Caki2 (cell line): ENCODE data around the gene ELMO1. TPM values are rescaled to one million over a fixed set of nuclear protein-coding genes. Genes with fewer than 3 reads are reported as not detected.

Experiments
- DNase-seq: peaks from one replicate; pipeline ENCODE4 v3.0.0-alpha.2; 2015; ENCODE audit warnings: low read depth
- in situ Hi-C: cut with HindIII; loops from 2 replicates; pipeline ENCODE4 v1.10.0; 2016; ENCODE audit warnings: low sequenced_read_pairs, low pct_unique_long_range_greater_than_20kb, mixed read lengths
- total RNA-seq: library from RNA; depleted of rRNA; stranded (reverse); fragments of >200 nt; shearing (Covaris generic); gene quantifications from 2 replicates; pipeline ENCODE4 v1.2.3, GENCODE V29; 2014; ENCODE audit warnings: low replicate concordance

ELMO1 gene
- total RNA-seq, 1 experiment from 2014 or later = 0.03 TPM

DNA sequence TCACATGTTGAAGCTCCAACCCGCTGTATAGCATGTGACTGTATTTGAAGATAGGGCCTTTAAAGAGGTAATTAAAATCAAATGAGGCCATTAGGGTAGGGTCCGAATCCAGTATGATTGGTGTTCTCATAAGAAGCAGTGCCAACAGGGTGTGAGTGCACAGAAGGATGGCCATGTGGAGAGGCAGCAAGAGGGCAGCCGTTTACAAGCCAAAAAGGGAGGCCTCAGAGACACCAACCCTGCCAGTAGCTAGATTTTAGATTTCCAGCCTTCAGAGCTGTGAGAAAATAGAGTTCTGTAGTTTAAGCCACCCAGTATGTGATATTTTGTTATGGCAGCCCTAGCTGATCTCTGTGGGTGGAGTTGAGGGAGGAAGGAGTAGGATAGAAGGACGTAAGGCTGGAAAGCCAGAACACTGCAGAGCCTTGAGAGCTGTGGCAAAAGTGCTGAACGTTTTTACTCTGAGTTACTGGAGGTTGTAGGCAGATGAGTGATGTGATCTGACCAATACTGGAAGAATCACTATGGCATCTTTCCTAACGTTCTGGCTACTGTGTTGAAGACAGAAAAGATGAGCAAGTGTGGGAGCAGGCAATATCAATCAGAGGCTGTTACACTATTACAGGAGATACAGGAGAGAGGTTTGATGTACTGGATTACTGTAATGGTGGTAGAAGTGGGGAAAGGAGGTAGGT is 334.9 kb downstream of the ELMO1 start:
- no peak for DNase-seq
- in situ Hi-C loops = no loop called here

DNA sequence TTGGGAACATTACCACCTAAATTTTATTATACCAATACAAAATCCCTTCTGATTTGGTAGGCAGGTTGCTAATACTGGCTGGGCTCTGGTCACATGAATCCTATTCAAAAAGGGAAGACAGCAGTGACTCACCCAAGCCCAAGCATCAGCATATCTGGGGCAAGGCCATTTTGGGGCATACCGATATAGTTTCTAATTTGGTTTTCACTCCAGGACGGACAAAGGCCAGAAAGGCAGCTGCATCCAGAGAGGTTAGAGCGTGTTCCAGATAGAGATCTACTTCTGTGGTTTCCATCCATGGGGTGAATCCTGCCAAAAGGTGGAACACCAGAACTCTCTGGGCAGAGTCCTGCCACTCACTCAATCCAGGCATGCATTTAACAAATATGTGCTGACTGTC is 335.8 kb downstream of the ELMO1 start:
- DNase-seq = no peak
- in situ Hi-C loops = no loop called here

- no peak for DNase-seq
- in situ Hi-C loops = no loop called here
Measured at GRCh38 chr7:37112218-37112617, 336.4 kb downstream of the ELMO1 start.

GRCh38 chr7:37111459-37111858 is 337.2 kb downstream of the ELMO1 start:
- in situ Hi-C loops = no loop called here
- DNase-seq = no peak

DNA sequence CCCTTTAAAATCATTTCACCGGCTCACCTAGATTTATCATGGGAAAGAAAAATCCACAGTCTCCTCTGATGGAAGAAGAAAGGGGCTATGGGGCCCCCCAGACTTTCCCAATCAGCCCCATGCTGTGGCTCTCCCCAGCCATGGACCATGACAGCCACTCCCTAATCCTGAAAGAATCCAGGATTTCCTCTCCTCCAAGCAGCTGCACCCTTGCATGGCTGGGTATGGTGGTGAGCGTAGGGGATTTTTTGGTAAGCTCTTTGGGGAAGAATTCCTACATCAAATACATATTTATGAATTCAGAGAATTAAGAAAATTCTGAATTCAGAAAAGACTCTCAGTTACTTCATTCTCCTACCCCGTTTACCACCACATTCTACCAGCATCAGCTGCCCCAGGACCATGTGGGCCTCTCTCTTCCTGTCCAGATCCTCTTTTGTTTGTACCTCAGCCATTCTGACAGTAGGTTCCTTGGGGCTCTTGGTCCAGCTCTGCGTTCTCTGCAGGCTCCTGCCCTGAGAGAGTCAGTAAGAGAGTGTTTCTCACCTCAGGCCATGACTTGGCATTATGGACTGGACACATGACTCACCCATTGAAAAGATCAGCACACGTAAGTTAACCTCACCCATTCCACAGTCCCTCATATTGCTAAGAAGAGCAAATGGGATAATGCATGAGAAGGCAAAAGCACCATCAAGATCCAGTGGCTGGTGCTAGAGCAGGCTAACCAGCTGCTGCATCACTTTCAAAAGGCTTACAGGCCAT is 337.8 kb downstream of the ELMO1 start:
- in situ Hi-C loops = no loop called here
- DNase-seq = no peak

GRCh38 chr7:37109843-37110242 is 338.8 kb downstream of the ELMO1 start:
- no peak for DNase-seq

DNA sequence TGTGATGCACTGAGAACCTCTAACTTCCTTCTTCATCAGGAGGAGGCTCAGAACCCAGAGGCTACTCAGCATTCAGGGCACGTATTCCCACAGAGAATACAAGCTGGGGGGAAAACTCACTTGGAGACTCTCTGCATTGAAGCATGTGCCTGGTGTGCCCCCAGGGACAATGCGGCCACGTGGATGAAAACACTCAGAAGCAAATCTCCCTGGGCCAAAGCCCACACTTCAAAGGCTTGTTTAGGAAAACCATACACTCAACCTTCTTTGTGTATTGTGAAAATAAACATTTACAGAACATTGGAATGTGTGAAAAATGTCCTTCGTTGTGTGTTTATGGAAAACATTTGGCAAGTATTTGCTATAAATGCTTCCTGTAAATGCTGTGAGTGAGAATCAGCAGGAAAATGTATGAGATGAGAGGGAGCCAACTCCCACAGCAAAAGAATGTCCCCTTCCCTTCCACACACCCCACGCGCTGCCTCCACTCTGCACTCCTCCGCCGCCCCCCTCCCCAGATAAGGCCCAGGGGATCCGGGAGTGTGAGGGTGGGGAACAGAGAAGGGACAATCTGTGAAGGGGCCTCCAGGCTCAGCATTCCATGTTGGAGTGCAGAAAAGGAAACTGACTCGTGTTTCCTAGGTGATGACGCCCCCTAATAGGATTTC is 339.5 kb downstream of the ELMO1 start:
- in situ Hi-C loops = no loop called here
- no peak for DNase-seq

More at GRCh38 chr7:37109843-37110242, 338.8 kb downstream of the ELMO1 start:
- in situ Hi-C loops = no loop called here

- in situ Hi-C loops = no loop called here
- no peak for DNase-seq
Measured at GRCh38 chr7:37108615-37109014, 340.0 kb downstream of the ELMO1 start.

DNA sequence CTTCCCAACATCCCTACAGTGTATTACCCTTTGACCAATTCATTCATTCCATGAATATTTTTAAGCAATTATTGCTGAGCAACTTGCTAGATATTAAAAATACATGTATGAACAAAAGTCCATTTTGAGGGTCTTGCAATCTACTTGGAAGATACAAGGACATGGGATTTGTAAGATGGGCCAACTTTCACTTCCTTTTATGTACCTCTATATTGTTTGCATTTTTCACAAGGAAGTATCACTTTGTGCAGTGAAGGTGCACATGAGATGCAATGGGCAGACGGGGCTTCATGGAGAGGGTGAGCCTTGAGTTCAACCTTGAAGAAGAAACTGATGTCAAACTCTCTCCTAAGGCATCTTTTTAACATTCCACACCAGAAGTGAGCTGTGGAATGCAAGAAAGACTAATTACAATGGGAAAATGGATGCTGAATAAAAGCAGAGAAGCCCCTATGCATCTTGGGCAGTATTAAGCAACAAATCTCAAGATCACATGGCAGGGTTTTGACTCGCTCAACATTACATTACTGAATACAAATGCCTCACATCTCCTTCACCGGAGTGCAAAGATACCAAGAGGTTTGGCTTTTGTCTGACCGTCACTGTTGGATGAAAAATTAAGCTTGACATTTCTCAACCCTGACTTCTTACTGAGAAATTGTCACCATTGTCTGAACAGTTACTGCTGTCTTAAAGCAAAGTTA is 341.5 kb downstream of the ELMO1 start:
- in situ Hi-C loops = no loop called here
- DNase-seq = no peak

- no peak for DNase-seq
- in situ Hi-C loops = no loop called here
Measured at GRCh38 chr7:37105762-37106161, 342.9 kb downstream of the ELMO1 start.

GRCh38 chr7:37104822-37105518 is 343.7 kb downstream of the ELMO1 start:
- no peak for DNase-seq
- in situ Hi-C loops = no loop called here

GRCh38 chr7:37102518-37103137 is 346.0 kb downstream of the ELMO1 start:
- in situ Hi-C loops = no loop called here
- DNase-seq = no peak

DNA sequence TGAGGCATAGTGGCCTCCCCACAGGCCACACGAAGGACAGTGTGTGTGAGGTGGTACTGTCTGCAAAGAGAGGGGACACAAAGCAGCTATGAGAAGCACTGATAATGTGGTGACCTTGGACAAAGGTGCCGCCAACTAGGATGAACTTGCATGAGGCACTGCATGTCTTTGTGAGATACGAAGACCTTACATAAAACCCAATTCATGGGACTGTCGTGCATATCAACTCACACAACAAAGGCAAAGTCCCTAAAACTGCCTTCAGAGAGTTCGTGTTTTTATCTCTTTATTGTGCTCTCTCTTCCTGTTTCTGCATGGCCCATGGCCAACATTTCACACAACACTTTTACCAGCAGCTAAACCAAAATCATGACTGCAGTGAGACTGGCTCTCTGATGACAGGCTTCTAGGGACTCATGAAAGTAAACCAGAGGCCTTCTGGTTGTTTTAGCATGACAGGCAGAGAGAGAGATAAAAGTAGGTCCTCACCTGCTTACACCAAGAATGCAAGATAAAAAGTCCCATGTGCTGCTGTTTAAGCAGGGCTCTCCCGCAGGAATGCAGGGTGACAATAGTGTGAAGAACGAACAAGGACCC is 347.8 kb downstream of the ELMO1 start:
- no peak for DNase-seq
- in situ Hi-C loops = no loop called here

GRCh38 chr7:37098762-37099161 is 349.9 kb downstream of the ELMO1 start:
- in situ Hi-C loops = no loop called here

GRCh38 chr7:37097983-37098382 is 350.7 kb downstream of the ELMO1 start:
- no peak for DNase-seq
- in situ Hi-C loops = no loop called here

More at GRCh38 chr7:37098762-37099161, 349.9 kb downstream of the ELMO1 start:
- no peak for DNase-seq

DNA sequence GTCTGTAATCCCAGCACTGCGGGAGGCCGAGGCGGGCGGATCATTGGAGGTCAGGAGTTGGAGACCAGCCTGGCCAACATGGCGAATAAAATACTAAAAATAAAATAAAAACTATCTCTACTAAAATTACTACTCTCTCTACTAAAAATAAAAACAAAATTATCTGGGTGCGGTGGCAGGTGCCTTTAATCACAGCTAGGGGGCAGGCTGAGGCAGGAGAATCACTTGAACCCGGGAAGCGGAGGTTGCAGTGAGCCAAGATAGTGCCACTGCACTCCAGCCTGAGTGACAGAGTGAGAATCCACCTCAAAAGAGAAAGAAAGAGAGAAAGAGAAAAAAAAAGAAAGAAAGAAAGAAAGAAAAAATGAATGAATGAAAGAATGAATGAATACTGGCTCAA is 351.4 kb downstream of the ELMO1 start:
- DNase-seq = no peak
- in situ Hi-C loops = no loop called here

- in situ Hi-C loops = no loop called here
Measured at GRCh38 chr7:37096341-37096740, 352.3 kb downstream of the ELMO1 start.

More at GRCh38 chr7:37096341-37096740, 352.3 kb downstream of the ELMO1 start:
- no peak for DNase-seq
